WI38 (cell line): Measurements from ENCODE around the gene FAM98A.
A peak's percentile ranks its signal among the peaks of the same experiment; 100 is the strongest.

ENCODE experiments used
- H3K4me3 ChIP-seq: 2 replicates; pipeline ENCODE4 v1.5.1; 2011; ENCODE audit warnings: low read depth, mild to moderate bottlenecking, control low read depth, low read length
- CTCF ChIP-seq: IDR thresholded peaks from 2 replicates; pipeline ENCODE4 v1.5.1; 2012; ENCODE audit warnings: low read depth, mild to moderate bottlenecking, control low read depth, low read length

Gene FAM98A

GRCh38 chr2:33607251-33607721 is 8.2 kb upstream of the FAM98A start:
- no peak overlapping the region for H3K4me3 ChIP-seq
- TF ChIP-seq CTCF, result no peak

- H3K4me3 ChIP-seq, result no peak overlapping the region
- no peak for TF ChIP-seq CTCF
Measured at GRCh38 chr2:33606622-33607021, 7.5 kb upstream of the FAM98A start.

- no peak overlapping the region for H3K4me3 ChIP-seq
- TF ChIP-seq CTCF, result no peak
Measured at GRCh38 chr2:33606100-33606499, 7.0 kb upstream of the FAM98A start.

GRCh38 chr2:33605056-33605455 is 6.0 kb upstream of the FAM98A start:
- H3K4me3 ChIP-seq, result no peak overlapping the region
- no peak for TF ChIP-seq CTCF

- TF ChIP-seq CTCF, result no peak
- H3K4me3 ChIP-seq, result no peak overlapping the region
Measured at GRCh38 chr2:33603416-33603815, 4.3 kb upstream of the FAM98A start.

GRCh38 chr2:33602201-33602830 is 3.2 kb upstream of the FAM98A start:
- no peak for TF ChIP-seq CTCF
- H3K4me3 ChIP-seq, result no peak overlapping the region

GRCh38 chr2:33599943-33600192 is 769 bp upstream of the FAM98A start:
- peak overlapping the region; percentile 83 for H3K4me3 ChIP-seq
- TF ChIP-seq CTCF, result no peak
